SK-N-MC (cell line): ENCODE results near the gene ERICH6.

Experiments
- EZH2 ChIP-seq: fragments of 200-600 bp; sonication (generic); IDR thresholded peaks from one replicate; pipeline ENCODE4 v1.6.1; 2017; ENCODE audit warnings: antibody characterized with exemption
- POLR2AphosphoS5 ChIP-seq: IDR thresholded peaks from 2 replicates; pipeline ENCODE4 v1.6.1; 2012; ENCODE audit warnings: mild to moderate bottlenecking, low read depth, low read length, borderline replicate concordance

DNA sequence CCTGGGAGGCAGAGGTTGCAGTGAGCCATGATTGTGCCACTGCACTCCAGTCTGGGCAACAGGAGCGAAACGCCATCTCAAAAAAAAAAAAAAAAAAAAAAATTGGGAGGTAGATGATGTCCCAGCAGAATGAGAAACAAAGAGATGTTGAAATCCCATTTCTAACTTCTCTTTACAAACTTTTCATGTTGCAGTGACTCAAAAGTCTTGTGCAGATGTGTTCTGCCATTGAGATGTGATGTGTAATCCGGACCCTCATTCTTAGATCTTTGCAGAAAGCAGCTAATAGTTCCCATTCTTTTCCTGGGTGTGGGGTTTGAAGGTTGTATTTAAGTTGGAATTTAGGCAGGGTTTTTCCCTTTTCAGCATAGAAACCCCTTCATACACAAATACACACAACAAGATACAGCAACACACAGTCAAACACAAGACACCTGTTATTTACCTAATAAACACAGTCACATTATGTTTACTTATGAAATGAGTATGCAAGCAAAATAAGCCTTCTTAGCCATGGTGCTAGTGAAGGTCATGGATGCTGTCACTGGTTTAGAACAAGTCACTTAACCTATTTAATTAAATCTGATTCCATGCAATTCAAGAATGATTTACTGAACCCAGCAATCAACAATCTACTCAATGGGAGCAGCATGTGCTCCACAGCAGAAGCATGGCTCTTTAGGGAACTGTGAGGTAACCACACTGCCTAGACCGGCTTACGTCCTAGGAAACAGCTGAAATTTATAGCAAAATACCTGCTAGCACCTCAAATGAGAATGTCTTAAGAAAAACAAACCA is 44.4 kb upstream of the ERICH6 start:
- TF ChIP-seq POLR2AphosphoS5 (no peak), EZH2 (no peak)
